Stimulated activated effector memory CD8-positive, alpha-beta T cell treated with anti-CD3 and anti-CD28 coated beads, Interleukin-12 subunit alpha, Interleukin-12 subunit beta, amount 100 ng/mL, for 72 hours (primary cell): ENCODE measurements around the gene TSC2.
"Not testable (repeated sequence)": the region's sequence is repeated elsewhere in the genome, so short reads cannot be mapped to it uniquely, and the experiment has no call there.

Experiments used
- ATAC-seq: fragments of 150-1000 bp; cut with Tn5 transposase; 2 replicates; pipeline ENCODE4 v1.10.0; 2021
- DNase-seq, 2 donors: peaks; one replicate each; pipeline ENCODE4 v3.0.0; 2021 to 2022; ENCODE audit warnings: low spot score in 2 of 2
- H3K27ac Mint-ChIP-seq: one replicate; pipeline ENCODE4 v1.8.0; 2022; ENCODE audit warnings: mild to moderate bottlenecking, mixed read lengths
- H3K36me3 Mint-ChIP-seq: one replicate; pipeline ENCODE4 v1.8.0; 2022; ENCODE audit warnings: mild to moderate bottlenecking, mixed read lengths
- H3K4me1 Mint-ChIP-seq: one replicate; pipeline ENCODE4 v1.8.0; 2022; ENCODE audit warnings: mixed read lengths
- H3K4me3 Mint-ChIP-seq: one replicate; pipeline ENCODE4 v1.8.0; 2022; ENCODE audit warnings: mild to moderate bottlenecking, mixed read lengths
- H3K9me3 Mint-ChIP-seq: one replicate; pipeline ENCODE4 v1.8.0; 2022; ENCODE audit warnings: mixed read lengths

The TSC2 gene

GRCh38 chr16:2126928-2127556 is 79.3 kb downstream of the TSC2 start:
- H3K36me3 Mint-ChIP-seq, H3K4me3 Mint-ChIP-seq, DNase-seq, H3K9me3 Mint-ChIP-seq: not testable (repeated sequence)
- Mint-ChIP-seq H3K4me1 (peaks cover 13% of the 10 kb centered on the region), H3K27ac (peak overlapping the region; percentile 34)
- ATAC-seq = peak; percentile 8

- peak overlapping the region; percentile 88 for H3K27ac Mint-ChIP-seq
- ATAC-seq = peak; percentile 2
- not testable (repeated sequence) for H3K36me3 Mint-ChIP-seq, DNase-seq, H3K9me3 Mint-ChIP-seq
- peak overlapping the region; percentile 70 for H3K4me3 Mint-ChIP-seq
- H3K4me1 Mint-ChIP-seq = peaks cover 13% of the 10 kb centered on the region
These were observed 80.0 kb downstream of the TSC2 start for GRCh38 chr16:2127630-2128280.

GRCh38 chr16:2129251-2129650 is 81.5 kb downstream of the TSC2 start:
- peaks cover 13% of the 10 kb centered on the region for H3K4me1 Mint-ChIP-seq
- not testable (repeated sequence) for H3K9me3 Mint-ChIP-seq, H3K36me3 Mint-ChIP-seq, DNase-seq, H3K27ac Mint-ChIP-seq, ATAC-seq
- H3K4me3 Mint-ChIP-seq = peak overlapping the region; percentile 70

GRCh38 chr16:2129890-2130447 is 82.2 kb downstream of the TSC2 start:
- not testable (repeated sequence) for H3K4me3 Mint-ChIP-seq, ATAC-seq, H3K36me3 Mint-ChIP-seq, DNase-seq, H3K27ac Mint-ChIP-seq, H3K9me3 Mint-ChIP-seq
- peaks cover 13% of the 10 kb centered on the region for H3K4me1 Mint-ChIP-seq

- not testable (repeated sequence) for H3K36me3 Mint-ChIP-seq, DNase-seq, H3K4me3 Mint-ChIP-seq, H3K27ac Mint-ChIP-seq, ATAC-seq, H3K9me3 Mint-ChIP-seq, H3K4me1 Mint-ChIP-seq
These were observed 86.0 kb downstream of the TSC2 start for GRCh38 chr16:2133797-2134196.

GRCh38 chr16:2135071-2135470 is 87.3 kb downstream of the TSC2 start:
- not testable (repeated sequence) for DNase-seq, H3K9me3 Mint-ChIP-seq, H3K27ac Mint-ChIP-seq, ATAC-seq, H3K4me1 Mint-ChIP-seq, H3K36me3 Mint-ChIP-seq
- H3K4me3 Mint-ChIP-seq = peak overlapping the region; percentile 69

GRCh38 chr16:2135770-2136490 is 88.1 kb downstream of the TSC2 start, which contains the start of gene PKD1:
PKD1 (minus strand) TSS chr16:2135898; CDS start chr16:2135689, 209 bp downstream.
- H3K9me3 Mint-ChIP-seq, H3K36me3 Mint-ChIP-seq: not testable (repeated sequence)
- Mint-ChIP-seq H3K4me3 (peak within 1 kb of the TSS; percentile 91), H3K4me1 (peaks cover 14% of the 10 kb centered on the region), H3K27ac (peak within 1 kb of the TSS; percentile 95)
- DNase-seq (peak; percentile 99 to 100), ATAC-seq (peak; percentile 80)
